ENCODE measurements around the gene TMEM186.
"Not testable (repeated sequence)": the region's sequence is repeated elsewhere in the genome, so short reads cannot be mapped to it uniquely, and the experiment has no call there.

TMEM186 gene

DNA sequence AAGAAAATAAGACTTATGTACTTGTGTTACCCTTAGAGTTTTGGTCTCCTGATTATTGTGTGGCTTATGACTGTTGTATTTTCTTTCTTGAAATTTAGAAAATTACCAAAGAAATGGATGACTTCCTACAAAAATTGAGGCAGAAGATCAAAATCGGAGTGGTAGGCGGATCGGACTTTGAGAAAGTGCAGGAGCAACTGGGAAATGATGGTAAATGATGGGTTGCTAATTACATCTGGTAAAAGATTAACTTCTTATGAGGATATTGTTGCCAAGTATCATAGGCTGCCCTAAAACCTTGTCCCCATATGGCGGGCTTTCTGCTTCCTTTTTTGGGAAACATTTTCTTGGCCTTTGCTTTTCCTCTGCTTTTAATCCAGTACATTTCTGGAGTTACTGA, 4.3 kb upstream of the TMEM186 start:
- no peak for DNase-seq (ENCODE audit: insufficient read length, low spot score)
- TF ChIP-seq POLR2A (IDR thresholded peaks at IDR 0.05; ENCODE audit: low read depth, low read length): no peak
- FAIRE-seq: no peak

DNA sequence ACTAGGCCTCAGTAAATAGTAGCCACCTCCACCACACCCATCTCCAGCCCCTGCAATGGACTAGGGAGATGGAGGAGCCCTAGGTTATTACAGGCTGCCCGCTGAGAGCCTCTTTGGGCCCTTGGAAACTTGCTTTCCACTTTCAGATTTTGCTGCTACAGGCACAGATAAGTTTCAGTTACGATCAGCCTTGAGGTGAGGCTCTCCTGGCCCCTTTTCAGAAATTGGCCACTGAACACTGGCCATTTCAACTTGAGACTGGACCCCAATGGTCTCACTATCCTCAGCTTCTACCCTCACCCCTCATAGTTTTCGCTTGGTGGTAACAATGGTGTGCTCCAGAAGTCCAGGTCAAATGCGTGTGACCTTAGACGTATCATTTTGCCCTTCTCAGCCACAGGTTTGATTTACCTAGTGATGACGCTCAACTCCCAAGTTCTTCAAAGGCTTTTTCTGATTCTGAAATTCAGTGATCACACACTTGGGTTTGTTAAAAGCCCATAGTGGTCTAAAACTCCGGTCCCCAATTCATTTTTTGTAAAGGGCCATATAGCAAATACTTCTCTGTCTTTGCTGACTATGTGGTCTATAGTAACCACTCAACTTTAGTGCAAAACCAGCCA, 1.2 kb upstream of the TMEM186 start:
- no peak for TF ChIP-seq POLR2A (IDR thresholded peaks at IDR 0.05; ENCODE audit: low read depth, low read length)
- no peak for FAIRE-seq
- no peak for DNase-seq (ENCODE audit: insufficient read length, low spot score)

DNA sequence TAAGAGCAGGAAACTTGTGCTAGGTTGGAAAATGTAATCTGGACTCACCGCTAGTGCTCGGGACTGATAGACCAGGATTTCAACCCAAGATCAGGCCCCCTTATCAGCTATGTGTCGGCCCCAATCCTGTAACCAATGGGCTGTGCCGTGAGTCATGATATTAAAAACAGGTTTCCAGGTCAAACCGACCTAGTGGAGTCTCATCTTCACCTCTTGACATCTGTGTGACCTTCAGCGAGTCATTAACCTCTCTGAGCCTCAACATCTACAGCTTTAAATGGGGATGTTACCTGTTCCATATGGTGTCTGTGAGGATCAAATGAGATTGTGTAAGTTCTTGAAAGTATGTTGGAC, 712 bp upstream of the TMEM186 start:
- no peak for TF ChIP-seq POLR2A (IDR thresholded peaks at IDR 0.05; ENCODE audit: low read depth, low read length)
- DNase-seq (ENCODE audit: insufficient read length, low spot score) (no peak), FAIRE-seq (no peak)

GRCh38 chr16:8796469-8797363, 723 bp downstream of the TMEM186 start:
- DNase-seq (ENCODE audit: insufficient read length, low spot score): no peak
- FAIRE-seq: no peak
- no peak for TF ChIP-seq POLR2A (IDR thresholded peaks at IDR 0.05; ENCODE audit: low read depth, low read length)

- no peak for FAIRE-seq
Measured at GRCh38 chr16:8795818-8796217, 1.6 kb downstream of the TMEM186 start.

DNA sequence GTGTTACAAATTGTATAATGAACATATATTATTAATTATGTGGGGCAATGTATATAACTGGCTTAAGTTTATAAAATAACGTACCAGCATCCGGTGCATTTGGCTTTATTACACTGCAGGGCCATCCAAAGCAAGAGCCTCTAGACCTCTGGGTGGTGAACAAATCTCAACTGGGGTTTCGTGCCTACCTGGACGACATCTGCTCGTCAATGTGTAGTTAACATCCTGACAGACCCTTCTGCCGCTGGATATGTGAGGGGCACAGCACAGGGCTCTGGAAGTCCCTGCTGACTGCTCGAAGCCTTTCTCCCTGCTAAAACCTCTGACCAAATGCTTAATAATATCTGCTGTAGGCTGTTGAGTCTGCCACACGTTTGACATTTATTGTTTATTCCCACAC, 2.3 kb downstream of the TMEM186 start:
- FAIRE-seq: no peak
- TF ChIP-seq POLR2A (IDR thresholded peaks at IDR 0.05; ENCODE audit: low read depth, low read length): no peak

More at GRCh38 chr16:8795818-8796217, 1.6 kb downstream of the TMEM186 start:
- DNase-seq (ENCODE audit: insufficient read length, low spot score): no peak
- TF ChIP-seq POLR2A (IDR thresholded peaks at IDR 0.05; ENCODE audit: low read depth, low read length): no peak

DNA sequence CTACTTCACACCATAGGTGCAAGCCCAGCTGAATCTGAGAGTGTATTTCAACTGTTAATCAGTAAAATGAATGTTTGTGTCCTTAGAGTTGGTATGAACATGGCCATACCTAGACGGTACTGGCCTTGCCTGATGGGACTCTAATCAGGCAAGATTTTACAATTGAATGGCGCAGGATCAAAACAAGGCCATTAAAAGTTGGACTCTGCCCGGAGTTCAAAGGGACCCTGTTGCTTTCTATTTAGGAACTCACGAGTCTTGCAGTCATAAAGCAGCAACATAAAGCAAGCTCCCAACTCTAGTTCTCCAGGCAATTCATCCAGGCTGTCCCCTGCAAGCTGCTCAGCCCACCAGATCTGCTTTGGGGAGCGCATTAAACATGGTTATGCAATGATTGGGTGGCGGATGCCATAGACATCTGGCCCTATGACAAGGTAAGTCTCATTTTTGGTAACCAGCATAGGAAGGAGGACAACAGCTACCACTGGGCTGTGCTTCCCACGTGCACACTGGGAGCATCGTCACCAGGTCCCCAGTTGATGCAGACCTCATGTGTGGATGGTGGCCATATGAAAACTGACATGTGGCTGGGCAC, 8.8 kb downstream of the TMEM186 start:
- DNase-seq (ENCODE audit: insufficient read length, low spot score): no peak
- no peak for TF ChIP-seq POLR2A (IDR thresholded peaks at IDR 0.05; ENCODE audit: low read depth, low read length)
- no peak for FAIRE-seq

More for the DNA sequence above, 2.3 kb downstream of the TMEM186 start:
- DNase-seq (ENCODE audit: insufficient read length, low spot score): no peak

DNA sequence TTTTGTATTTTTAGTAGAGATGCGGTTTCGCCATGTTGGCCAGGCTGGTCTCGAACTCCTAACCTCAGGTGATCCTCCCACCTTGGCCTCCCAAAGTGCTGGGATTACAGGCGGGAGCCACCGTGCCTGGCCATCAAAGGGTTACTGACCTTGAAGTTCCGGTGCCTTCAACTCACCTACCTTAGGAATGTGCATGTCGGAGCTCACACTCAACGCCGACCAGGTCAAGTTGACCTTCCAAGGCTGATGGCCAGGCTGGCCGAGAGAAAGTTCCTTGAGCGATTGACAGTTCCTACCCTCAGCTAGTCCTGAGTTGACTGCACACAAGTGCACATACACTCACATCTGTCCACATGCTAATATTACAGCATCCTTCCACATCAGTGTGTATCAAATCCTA, 11.1 kb downstream of the TMEM186 start:
- not testable (repeated sequence) for FAIRE-seq; DNase-seq (ENCODE audit: insufficient read length, low spot score)

- no peak for DNase-seq (ENCODE audit: insufficient read length, low spot score)
- FAIRE-seq: no peak
- TF ChIP-seq POLR2A (IDR thresholded peaks at IDR 0.05; ENCODE audit: low read depth, low read length): no peak
Measured at GRCh38 chr16:8785408-8785807, 12.0 kb downstream of the TMEM186 start.

DNA sequence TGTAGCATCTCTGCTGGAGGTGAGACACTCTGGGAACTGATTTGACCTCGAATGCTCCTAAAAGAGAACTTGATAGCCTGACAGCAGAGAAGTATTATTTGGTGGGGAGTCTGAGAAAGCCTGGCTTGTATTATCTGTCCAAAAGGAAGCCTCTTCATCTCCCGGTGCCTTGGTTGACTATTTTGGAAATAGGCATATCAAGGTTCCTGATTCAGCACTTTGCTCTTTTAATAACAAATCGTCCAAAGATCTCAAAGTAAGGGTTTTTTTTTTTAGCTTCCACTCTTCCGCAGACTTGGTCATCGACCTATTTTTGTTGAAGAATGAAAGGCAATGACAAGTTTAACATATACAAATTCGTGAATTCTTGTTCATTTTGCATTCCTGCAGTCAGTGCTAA, 14.8 kb downstream of the TMEM186 start:
- no peak for FAIRE-seq
- DNase-seq (ENCODE audit: insufficient read length, low spot score): no peak
- no peak for TF ChIP-seq POLR2A (IDR thresholded peaks at IDR 0.05; ENCODE audit: low read depth, low read length)

DNA sequence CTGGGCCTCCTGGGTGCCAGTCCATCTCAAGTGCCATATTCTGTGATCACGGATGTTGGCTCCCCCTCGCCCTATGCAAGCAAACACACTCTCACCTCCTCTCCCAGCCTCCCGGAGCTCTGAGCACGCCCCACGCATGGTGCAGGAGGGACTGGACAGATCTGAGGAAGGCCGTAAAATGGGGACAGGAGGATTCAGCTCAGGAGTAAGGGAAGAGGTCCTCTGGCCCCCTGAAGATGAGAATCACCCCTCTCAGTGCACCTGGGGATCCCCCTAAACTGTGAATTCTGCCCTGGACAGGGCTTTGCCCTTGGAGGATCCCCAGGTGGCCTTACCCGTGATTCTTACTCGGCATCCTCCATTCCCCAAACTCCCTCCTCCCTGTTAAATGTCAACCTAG, 15.6 kb downstream of the TMEM186 start:
- no peak for TF ChIP-seq POLR2A (IDR thresholded peaks at IDR 0.05; ENCODE audit: low read depth, low read length)
- DNase-seq (ENCODE audit: insufficient read length, low spot score): no peak
- no peak for FAIRE-seq

DNA sequence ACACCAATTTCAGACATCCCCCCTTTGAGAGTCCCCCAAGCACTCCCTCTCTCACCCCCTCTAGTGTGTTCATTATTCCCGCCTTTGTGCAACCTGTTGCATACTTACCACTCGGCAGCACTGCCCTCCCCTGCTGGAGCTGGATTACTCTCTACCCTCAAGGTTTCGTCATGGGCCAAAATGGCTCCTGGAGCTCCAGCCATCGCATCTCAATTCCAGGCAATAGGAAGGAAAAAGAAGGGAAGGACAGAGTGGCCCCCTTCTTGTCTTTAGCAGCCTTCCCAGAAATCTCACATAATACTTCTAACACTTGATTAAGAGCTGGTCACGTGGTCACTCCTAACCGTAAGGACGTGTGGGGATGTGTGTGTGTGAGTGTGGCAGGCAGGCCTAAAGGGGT, 20.2 kb downstream of the TMEM186 start:
- FAIRE-seq: no peak
- DNase-seq (ENCODE audit: insufficient read length, low spot score): no peak
- no peak for TF ChIP-seq POLR2A (IDR thresholded peaks at IDR 0.05; ENCODE audit: low read depth, low read length)

- no peak for DNase-seq (ENCODE audit: insufficient read length, low spot score)
- FAIRE-seq: no peak
- TF ChIP-seq POLR2A (IDR thresholded peaks at IDR 0.05; ENCODE audit: low read depth, low read length): no peak
Measured at GRCh38 chr16:8776129-8776584, 21.3 kb downstream of the TMEM186 start.

- FAIRE-seq (no peak), DNase-seq (ENCODE audit: insufficient read length, low spot score) (no peak)
- no peak for TF ChIP-seq POLR2A (IDR thresholded peaks at IDR 0.05; ENCODE audit: low read depth, low read length)
Measured at GRCh38 chr16:8775359-8775758, 22.1 kb downstream of the TMEM186 start.

DNA sequence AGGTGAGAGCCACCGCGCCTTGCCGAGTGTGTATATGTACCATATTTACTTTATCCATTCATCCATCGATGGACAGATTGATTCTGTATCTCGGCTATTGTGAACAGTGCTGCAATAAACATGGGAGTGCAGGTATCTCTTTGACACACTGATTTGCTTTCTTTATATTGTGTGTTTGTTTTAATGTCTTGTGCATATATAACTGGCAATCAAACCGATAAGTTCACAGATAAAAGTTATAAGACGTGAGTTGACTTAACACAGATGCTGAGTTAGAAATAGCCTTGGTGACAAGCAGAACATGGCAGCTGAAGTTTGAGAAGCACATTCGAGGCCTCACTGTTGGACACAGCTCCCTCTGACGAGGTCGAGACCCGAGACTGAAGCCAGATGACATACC, 23.2 kb downstream of the TMEM186 start:
- DNase-seq (ENCODE audit: insufficient read length, low spot score) (no peak), FAIRE-seq (no peak)
- no peak for TF ChIP-seq POLR2A (IDR thresholded peaks at IDR 0.05; ENCODE audit: low read depth, low read length)

Measured in H54 (cell line).